ENCODE results near the gene TPGS1. TPM values are rescaled to one million over a fixed set of nuclear protein-coding genes. Genes with fewer than 3 reads are reported as not detected.

Gene TPGS1
- 23.1 TPM for total RNA-seq
- polyA plus RNA-seq (ENCODE audit: insufficient read depth, low read depth, low replicate concordance): 17.9 TPM
- long read RNA-seq, donor 1, transcript TPGS1-201 (2 exons, 1,114 nt): major isoform, 11 of 17 reads
- long read RNA-seq, donor 1, partial matches to known transcripts: 5 of 17 reads
- long read RNA-seq, donor 1, other reads (novel, unspliced or antisense): 0 of 17 reads
- long read RNA-seq, donor 2, transcript TPGS1-201 (2 exons, 1,114 nt): major isoform, 12 of 12 reads
- long read RNA-seq, donor 2, partial matches to known transcripts: 0 of 12 reads
- long read RNA-seq, donor 2, other reads (novel, unspliced or antisense): 0 of 12 reads
- long read RNA-seq, donor 3, transcript TPGS1-201 (2 exons, 1,114 nt): major isoform, 12 of 15 reads
- long read RNA-seq, donor 3, partial matches to known transcripts: 0 of 15 reads
- long read RNA-seq, donor 3, other reads (novel, unspliced or antisense): 0 of 15 reads
- long read RNA-seq, donor 4, transcript TPGS1-201 (2 exons, 1,114 nt): major isoform, 17 of 24 reads
- long read RNA-seq, donor 4, partial matches to known transcripts: 0 of 24 reads
- long read RNA-seq, donor 4, other reads (novel, unspliced or antisense): 5 of 24 reads
- long read RNA-seq, donor 5: 0 reads
- long read RNA-seq, donor 6, transcript TPGS1-201 (2 exons, 1,114 nt): major isoform, 69 of 100 reads
- long read RNA-seq, donor 6, partial matches to known transcripts: 16 of 100 reads
- long read RNA-seq, donor 6, other reads (novel, unspliced or antisense): 14 of 100 reads
- long read RNA-seq, donor 7, transcript TPGS1-201 (2 exons, 1,114 nt): major isoform, 63 of 70 reads
- long read RNA-seq, donor 7, partial matches to known transcripts: 5 of 70 reads
- long read RNA-seq, donor 7, other reads (novel, unspliced or antisense): 1 of 70 reads
- long read RNA-seq, donor 8, transcript TPGS1-201 (2 exons, 1,114 nt): major isoform, 15 of 16 reads
- long read RNA-seq, donor 8, partial matches to known transcripts: 0 of 16 reads
- long read RNA-seq, donor 8, other reads (novel, unspliced or antisense): 0 of 16 reads
- long read RNA-seq, donor 9, transcript TPGS1-201 (2 exons, 1,114 nt): major isoform, 29 of 30 reads
- long read RNA-seq, donor 9, partial matches to known transcripts: 0 of 30 reads
- long read RNA-seq, donor 9, other reads (novel, unspliced or antisense): 0 of 30 reads
- long read RNA-seq, donor 10, transcript TPGS1-201 (2 exons, 1,114 nt): major isoform, 17 of 21 reads
- long read RNA-seq, donor 10, partial matches to known transcripts: 0 of 21 reads
- long read RNA-seq, donor 10, other reads (novel, unspliced or antisense): 0 of 21 reads

DNA sequence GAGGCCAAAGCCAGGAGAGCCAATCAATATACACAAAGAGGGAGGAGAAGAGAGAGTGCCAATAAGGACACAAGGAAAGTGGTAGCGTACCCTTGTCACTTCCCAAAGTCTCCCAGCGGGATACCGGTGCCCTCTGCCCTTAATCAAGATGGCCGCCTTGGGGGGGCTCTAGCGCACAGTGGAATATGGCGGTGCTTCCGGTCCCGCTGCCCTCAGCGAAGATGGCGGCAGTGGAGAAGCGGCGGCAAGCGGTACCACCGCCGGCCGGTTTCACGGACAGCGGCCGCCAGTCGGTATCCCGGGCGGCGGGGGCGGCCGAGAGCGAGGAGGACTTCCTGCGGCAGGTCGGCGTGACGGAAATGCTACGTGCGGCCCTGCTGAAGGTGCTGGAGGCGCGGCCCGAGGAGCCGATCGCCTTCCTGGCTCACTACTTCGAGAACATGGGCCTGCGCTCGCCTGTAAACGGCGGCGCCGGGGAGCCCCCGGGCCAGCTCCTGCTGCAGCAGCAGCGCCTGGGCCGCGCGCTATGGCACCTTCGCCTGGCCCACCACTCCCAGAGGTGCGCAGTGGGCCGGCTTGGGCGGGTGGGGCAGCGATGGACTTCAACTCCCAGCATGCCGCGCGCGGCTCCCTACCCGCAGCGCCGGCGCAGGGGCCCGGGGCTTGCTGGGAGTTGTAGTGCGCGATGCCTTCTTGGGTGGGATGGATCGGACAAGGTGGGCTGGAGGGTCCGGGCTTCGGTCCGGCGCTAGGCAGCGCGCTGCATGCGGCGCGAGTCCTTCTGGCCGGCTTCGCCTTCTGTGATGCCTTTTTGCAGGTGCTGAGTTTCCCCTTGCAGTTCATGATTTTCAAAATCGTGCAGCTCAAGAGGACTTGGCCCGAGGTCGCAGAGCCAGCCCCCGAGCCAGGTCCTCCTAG is at the start of gene TPGS1:
TSS of gene TPGS1 (plus strand) at position 212 of the 918 bp plus-strand sequence. CDS start at position 222, 10 bp downstream.
- peaks cover 0 to 14% (median 3%) of the 10 kb centered on the region in 3 donors for H3K4me1 ChIP-seq (ENCODE audit: control insufficient read depth in 2 of 3, insufficient read depth in 2 of 3, low read depth in 1 of 3, low read length in 3 of 3)
- H3K9me3 ChIP-seq (ENCODE audit: control insufficient read depth in 2 of 3, insufficient read depth in 1 of 3, low read length in 3 of 3): no peaks in the 10 kb centered on the region
- TF ChIP-seq, protein P1, sequence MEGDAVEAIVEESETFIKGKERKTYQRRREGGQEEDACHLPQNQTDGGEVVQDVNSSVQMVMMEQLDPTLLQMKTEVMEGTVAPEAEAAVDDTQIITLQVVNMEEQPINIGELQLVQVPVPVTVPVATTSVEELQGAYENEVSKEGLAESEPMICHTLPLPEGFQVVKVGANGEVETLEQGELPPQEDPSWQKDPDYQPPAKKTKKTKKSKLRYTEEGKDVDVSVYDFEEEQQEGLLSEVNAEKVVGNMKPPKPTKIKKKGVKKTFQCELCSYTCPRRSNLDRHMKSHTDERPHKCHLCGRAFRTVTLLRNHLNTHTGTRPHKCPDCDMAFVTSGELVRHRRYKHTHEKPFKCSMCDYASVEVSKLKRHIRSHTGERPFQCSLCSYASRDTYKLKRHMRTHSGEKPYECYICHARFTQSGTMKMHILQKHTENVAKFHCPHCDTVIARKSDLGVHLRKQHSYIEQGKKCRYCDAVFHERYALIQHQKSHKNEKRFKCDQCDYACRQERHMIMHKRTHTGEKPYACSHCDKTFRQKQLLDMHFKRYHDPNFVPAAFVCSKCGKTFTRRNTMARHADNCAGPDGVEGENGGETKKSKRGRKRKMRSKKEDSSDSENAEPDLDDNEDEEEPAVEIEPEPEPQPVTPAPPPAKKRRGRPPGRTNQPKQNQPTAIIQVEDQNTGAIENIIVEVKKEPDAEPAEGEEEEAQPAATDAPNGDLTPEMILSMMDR (IDR thresholded peaks at IDR 0.05; ENCODE audit: borderline replicate concordance, extremely low read depth, insufficient read depth): no peak
- H3K4me3 ChIP-seq (ENCODE audit: low read length in 3 of 3): peak within 1 kb of the TSS; percentile 76 to 84 (median 81)
- FAIRE-seq (peak; percentile 99), DNase-seq (peak; percentile 79 to 100 (median 89))
- H3K27me3 ChIP-seq (ENCODE audit: control insufficient read depth, insufficient read depth, low read length): no peaks in the 10 kb centered on the region
- peak within 1 kb of the TSS; percentile 66 to 86 for H3K27ac ChIP-seq (ENCODE audit: low read depth in 2 of 2, low read length in 2 of 2)
- peaks cover 0 to 5% (median 0%) of the 10 kb centered on the region in 3 donors for H3K36me3 ChIP-seq (ENCODE audit: control insufficient read depth in 2 of 3, insufficient read depth in 3 of 3, low read length in 3 of 3)
- H3K9ac ChIP-seq (ENCODE audit: low read length in 3 of 3): peak within 1 kb of the TSS; percentile 60 to 65 (median 64)
- intact Hi-C loops (cut with DNase I): no loop called here

GRCh38 chr19:457636-458035 is 49.7 kb upstream of the TPGS1 start:
- no peaks in the 10 kb centered on the region for H3K9me3 ChIP-seq (ENCODE audit: control insufficient read depth in 2 of 3, insufficient read depth in 1 of 3, low read length in 3 of 3)
- peaks cover 0 to 2% (median 0%) of the 10 kb centered on the region in 3 donors for H3K4me1 ChIP-seq (ENCODE audit: control insufficient read depth in 2 of 3, insufficient read depth in 2 of 3, low read depth in 1 of 3, low read length in 3 of 3)
- no peaks in the 10 kb centered on the region for H3K27me3 ChIP-seq (ENCODE audit: control insufficient read depth, insufficient read depth, low read length)
- DNase-seq (no peak), FAIRE-seq (no peak)
- no peak overlapping the region for H3K9ac ChIP-seq (ENCODE audit: low read length in 3 of 3)
- TF ChIP-seq, protein P1 (IDR thresholded peaks at IDR 0.05; ENCODE audit: borderline replicate concordance, extremely low read depth, insufficient read depth): no peak
- intact Hi-C loops (cut with DNase I): no loop called here
- H3K4me3 ChIP-seq (ENCODE audit: low read length in 3 of 3): no peak overlapping the region
- H3K36me3 ChIP-seq (ENCODE audit: control insufficient read depth in 2 of 3, insufficient read depth in 3 of 3, low read length in 3 of 3): no peaks in the 10 kb centered on the region
- no peak overlapping the region for H3K27ac ChIP-seq (ENCODE audit: low read depth in 2 of 2, low read length in 2 of 2)

All from kidney (tissue), 22 donors.